Measurements from ENCODE around the gene WDFY3. TPM values are rescaled to one million over a fixed set of nuclear protein-coding genes. Genes with fewer than 3 reads are reported as not detected.

The WDFY3 gene
- total and polyA plus RNA-seq, 8 donors, result 39.4 to 137 (median 44.5) TPM

DNA sequence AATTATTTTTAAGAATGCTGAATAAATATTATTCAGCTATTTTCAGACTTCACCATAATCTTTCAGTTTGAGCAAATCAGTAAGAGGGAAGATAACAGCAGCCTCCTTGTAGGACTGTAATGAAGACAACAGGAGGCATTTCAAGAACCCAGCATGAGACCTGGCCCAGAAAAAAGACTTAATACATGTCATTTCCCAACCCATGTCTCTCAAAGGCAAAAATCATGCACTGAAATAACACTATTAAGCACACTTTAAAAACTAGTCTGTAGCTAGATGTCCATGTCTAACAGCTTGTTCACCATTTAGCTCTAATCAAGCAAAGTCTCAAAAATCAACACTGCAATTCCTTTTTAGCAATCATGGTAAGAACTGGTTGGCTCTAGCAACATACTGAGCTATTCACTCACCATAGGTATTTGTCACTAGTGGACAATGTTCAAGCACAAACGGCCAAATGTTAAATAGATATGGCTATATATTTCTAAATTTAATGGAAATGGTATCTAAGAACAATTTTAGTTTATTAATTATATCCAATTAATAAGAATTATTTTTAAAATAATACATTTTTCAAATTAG lies 109.9 kb downstream of the WDFY3 start:
- H3K27me3 ChIP-seq, result no peaks in the 10 kb centered on the region
- intact Hi-C loops (cut with DNase I), result no loop called here

DNA sequence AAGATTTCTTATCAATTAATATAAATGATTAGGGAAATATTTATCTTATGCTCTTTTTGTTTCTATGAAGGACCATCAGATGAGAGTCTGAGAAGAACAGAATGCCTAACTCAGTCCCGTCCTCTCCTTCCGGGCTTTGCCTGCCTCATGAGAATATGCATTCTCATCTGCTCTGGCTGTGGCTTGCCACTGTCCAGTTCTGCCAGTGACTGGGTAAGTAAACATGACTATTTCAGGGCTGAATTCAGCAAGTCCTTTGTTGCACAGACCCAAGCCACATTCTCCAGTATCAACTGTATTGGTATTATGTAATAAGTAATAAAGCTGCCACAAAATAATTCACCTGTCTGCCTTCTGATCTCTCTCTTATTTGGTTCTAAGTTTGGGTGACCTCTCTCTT lies 110.7 kb downstream of the WDFY3 start:
- H3K27me3 ChIP-seq, result no peaks in the 10 kb centered on the region
- H3K4me1 ChIP-seq, result no peaks in the 10 kb centered on the region
- DNase-seq, result no peak
- no peak for TF ChIP-seq CTCF (IDR thresholded peaks at IDR 0.05)
- no peak overlapping the region for H3K27ac ChIP-seq
- intact Hi-C loops (cut with DNase I), result no loop called here
- H3K36me3 ChIP-seq, result peaks cover 0 to 21% of the 10 kb centered on the region in 2 donors
- H3K4me3 ChIP-seq, result no peak overlapping the region
- H3K9me3 ChIP-seq, result no peaks in the 10 kb centered on the region
- no peak for ATAC-seq

More for the DNA sequence above, 109.9 kb downstream of the WDFY3 start:
- H3K4me3 ChIP-seq, result no peak overlapping the region
- no peak for TF ChIP-seq CTCF (IDR thresholded peaks at IDR 0.05)
- H3K9me3 ChIP-seq, result no peaks in the 10 kb centered on the region
- no peak overlapping the region for H3K27ac ChIP-seq
- no peak for DNase-seq
- H3K36me3 ChIP-seq, result peaks cover 0 to 21% of the 10 kb centered on the region in 2 donors
- ATAC-seq, result no peak
- no peaks in the 10 kb centered on the region for H3K4me1 ChIP-seq

GRCh38 chr4:84852081-84852480 lies 114.4 kb downstream of the WDFY3 start:
- no peak overlapping the region for H3K27ac ChIP-seq
- no peak for TF ChIP-seq CTCF (IDR thresholded peaks at IDR 0.05)
- DNase-seq (no peak), ATAC-seq (no peak)
- no peaks in the 10 kb centered on the region for H3K9me3 ChIP-seq
- intact Hi-C loops (cut with DNase I), result no loop called here
- no peaks in the 10 kb centered on the region for H3K27me3 ChIP-seq
- peaks cover 0 to 12% of the 10 kb centered on the region in 2 donors for H3K4me1 ChIP-seq
- no peak overlapping the region for H3K4me3 ChIP-seq
- H3K36me3 ChIP-seq, result peaks cover 0 to 24% of the 10 kb centered on the region in 2 donors

DNA sequence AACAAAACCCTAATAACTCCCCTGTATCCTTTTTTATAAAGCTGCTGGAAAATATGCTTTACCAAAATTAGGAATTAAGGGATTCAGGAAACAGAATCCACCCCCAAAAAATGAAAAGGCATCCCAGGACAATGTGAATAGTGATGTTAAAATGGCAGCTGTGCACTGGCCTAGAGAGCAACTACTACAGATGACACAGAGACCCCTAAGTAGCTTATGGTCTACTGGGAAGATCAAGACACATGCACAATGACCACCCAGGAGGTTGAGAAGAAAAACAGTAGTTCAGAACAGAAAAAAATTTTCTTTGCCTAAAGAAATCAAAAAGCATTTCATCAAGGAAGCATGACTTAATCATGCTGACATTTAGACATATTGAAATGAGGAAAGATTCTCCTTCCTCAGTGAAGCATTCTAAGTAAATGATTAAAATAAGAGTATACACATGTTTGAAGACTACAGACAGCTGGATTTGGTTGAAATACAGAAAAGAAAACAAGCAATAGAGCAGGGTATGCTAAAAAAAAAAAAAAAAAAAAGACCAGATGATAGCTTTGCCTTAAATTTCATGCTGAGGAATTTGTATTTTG lies 117.3 kb downstream of the WDFY3 start:
- H3K4me1 ChIP-seq, result peaks cover 0 to 12% of the 10 kb centered on the region in 2 donors
- peaks cover 0 to 35% of the 10 kb centered on the region in 2 donors for H3K36me3 ChIP-seq
- ATAC-seq (no peak), DNase-seq (no peak)
- TF ChIP-seq CTCF (IDR thresholded peaks at IDR 0.05), result no peak
- H3K9me3 ChIP-seq, result no peaks in the 10 kb centered on the region
- no peak overlapping the region for H3K4me3 ChIP-seq
- intact Hi-C loops (cut with DNase I), result no loop called here
- H3K27ac ChIP-seq, result peak overlapping the region in 1 of 2 donors; percentile 18
- no peaks in the 10 kb centered on the region for H3K27me3 ChIP-seq

GRCh38 chr4:84848432-84848831 lies 118.1 kb downstream of the WDFY3 start:
- Histone ChIP-seq H3K27me3 (no peaks in the 10 kb centered on the region), H3K27ac (peak overlapping the region in 1 of 2 donors; percentile 8), H3K9me3 (no peaks in the 10 kb centered on the region), H3K36me3 (peaks cover 0 to 35% of the 10 kb centered on the region in 2 donors), H3K4me3 (no peak overlapping the region), H3K4me1 (peaks cover 0 to 12% of the 10 kb centered on the region in 2 donors)
- TF ChIP-seq CTCF (IDR thresholded peaks at IDR 0.05), result no peak
- intact Hi-C loops (cut with DNase I), result no loop called here
- ATAC-seq, result no peak
- no peak for DNase-seq
